Esophagus squamous epithelium (tissue), 5 donors: ENCODE measurements around the gene TIGIT. TPM values are rescaled to one million over a fixed set of nuclear protein-coding genes. Genes with fewer than 3 reads are reported as not detected.

ENCODE experiments used
- DNase-seq: peaks from one replicate; lab custom pipeline; 2025; lab: John Stamatoyannopoulos, UW
- H3K27ac ChIP-seq, 4 donors: fragments of 200-600 bp; sonication (generic); one replicate each; pipeline ENCODE4 v1.5.1; 2016 to 2019; ENCODE audit warnings: mild to moderate bottlenecking in 1 of 4
- H3K27me3 ChIP-seq, 4 donors: fragments of 200-600 bp; sonication (generic); 1 replicate in 3 of 4; 2 replicates in 1 of 4; pipeline versions ENCODE4 v1.5.1 to v1.6.0; 2017 to 2021; ENCODE audit warnings: antibody characterized with exemption in 1 of 4
- H3K36me3 ChIP-seq, 3 donors: fragments of 200-600 bp; sonication (generic); one replicate each; pipeline ENCODE4 v1.5.1; 2016 to 2019
- H3K4me1 ChIP-seq, 3 donors: fragments of 200-600 bp; sonication (generic); one replicate each; pipeline ENCODE4 v1.5.1; 2017 to 2019
- H3K4me3 ChIP-seq, 4 donors: fragments of 200-600 bp; sonication (generic); 1 replicate in 3 of 4; 2 replicates in 1 of 4; pipeline ENCODE4 v1.5.1; 2016 to 2019; ENCODE audit warnings: mild to moderate bottlenecking in 2 of 4, moderate library complexity in 1 of 4
- H3K9me3 ChIP-seq, 3 donors: fragments of 200-600 bp; sonication (generic); one replicate each; pipeline ENCODE4 v1.5.1; 2016 to 2019
- POLR2A ChIP-seq, 4 donors: fragments of 450-650 bp; IDR thresholded peaks; one replicate each; pipeline ENCODE4 v1.6.1; 2017; ENCODE audit warnings: antibody characterized with exemption in 4 of 4, mild to moderate bottlenecking in 4 of 4, moderate library complexity in 3 of 4
- WGBS, 2 donors: methylation state at CpG; one replicate each; pipeline ENCODE4 v1.1.5; 2018; 5-methylcytosine and 5-hydroxymethylcytosine counted together
- intact Hi-C: fragments of 100-400 bp; cut with DNase I; formaldehyde crosslinking; loops from one replicate; pipeline ENCODE4 v1.15.0; 2022
- total RNA-seq, 4 donors: library from RNA; depleted of rRNA; stranded (reverse); fragments of >200 nt; gene quantifications; one replicate each; pipeline ENCODE4 v1.1.0, GENCODE V29; 2016
- TF ChIP-seq, protein P1 (sequence below), 6 experiments: fragments of 450-650 bp in 4 of 6; fragments of 200-600 bp in 2 of 6; sonication (generic) in 2 of 6; IDR thresholded peaks; one replicate each; pipeline ENCODE4 v1.5.1; 2016 to 2019; ENCODE audit warnings: antibody characterized with exemption in 6 of 6, mild to moderate bottlenecking in 4 of 6, moderate library complexity in 4 of 6
- donor health status: DM: yes; HTN: yes; CAD: no.

Gene TIGIT
- total RNA-seq, 4 donors from 2014 or later, result 0.26 to 0.94 (median 0.72) TPM

DNA sequence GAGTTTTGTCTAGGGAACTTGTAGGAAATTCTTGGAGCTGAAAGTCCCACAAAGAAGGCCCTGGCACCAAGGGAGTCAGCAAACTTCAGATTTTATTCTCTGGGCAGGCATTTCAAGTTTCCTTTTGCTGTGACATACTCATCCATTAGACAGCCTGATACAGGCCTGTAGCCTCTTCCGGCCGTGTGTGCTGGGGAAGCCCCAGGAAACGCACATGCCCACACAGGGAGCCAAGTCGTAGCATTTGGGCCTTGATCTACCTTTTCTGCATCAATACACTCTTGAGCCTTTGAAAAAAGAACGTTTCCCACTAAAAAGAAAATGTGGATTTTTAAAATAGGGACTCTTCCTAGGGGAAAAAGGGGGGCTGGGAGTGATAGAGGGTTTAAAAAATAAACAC, 15.0 kb downstream of the TIGIT start:
- no peaks in the 10 kb centered on the region for H3K36me3 ChIP-seq
- peak overlapping the region in 1 of 4 donors; percentile 1 for H3K27ac ChIP-seq
- no peaks in the 10 kb centered on the region for H3K4me1 ChIP-seq
- no peak for TF ChIP-seq POLR2A (IDR thresholded peaks at IDR 0.05)
- H3K9me3 ChIP-seq, result no peaks in the 10 kb centered on the region
- 28 to 60% methylated on average over 5 of the region's 5 CpGs for WGBS, 2 donors
- H3K27me3 ChIP-seq, result no peaks in the 10 kb centered on the region
- intact Hi-C loops, result no loop called here
- H3K4me3 ChIP-seq, result no peak overlapping the region
- no peak for DNase-seq

DNA sequence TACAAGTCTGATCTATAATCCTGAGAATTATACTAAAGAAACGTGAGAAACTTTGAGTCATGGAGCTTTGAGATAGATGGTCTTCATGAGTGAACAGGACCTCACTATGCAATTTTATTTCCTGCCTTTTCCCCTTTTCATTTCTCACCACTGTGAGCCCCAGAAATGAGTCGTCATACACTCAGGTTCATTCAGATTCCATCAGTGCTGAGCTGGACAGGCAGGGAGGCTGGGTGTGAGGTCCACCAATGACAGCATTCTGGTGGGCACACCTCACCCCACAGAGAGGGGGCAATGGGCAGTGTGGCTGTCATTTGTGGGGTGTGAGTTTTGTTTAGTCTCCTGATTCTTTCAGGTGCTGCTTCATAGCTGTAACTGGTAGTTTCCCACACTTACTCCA, 16.9 kb downstream of the TIGIT start:
- intact Hi-C loops, result no loop called here

DNA sequence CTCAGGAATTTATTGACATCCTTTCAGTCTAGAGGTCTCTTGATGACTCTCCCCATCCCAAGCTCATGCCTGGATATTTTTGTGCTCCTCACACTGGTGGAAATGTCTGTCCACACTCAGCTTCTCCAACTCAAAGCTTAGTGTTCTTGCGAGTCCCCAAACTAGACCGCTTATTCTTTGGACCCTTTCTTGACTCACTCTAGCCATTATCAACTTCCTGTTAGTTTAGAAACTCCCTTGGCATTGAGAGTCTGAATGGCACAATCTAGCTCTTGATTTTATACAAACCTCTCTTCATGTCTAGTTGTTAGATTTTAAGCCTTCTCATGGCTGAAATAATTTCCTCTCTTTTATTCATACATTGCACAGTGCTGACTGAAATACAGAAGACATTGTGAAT, 19.6 kb downstream of the TIGIT start:
- H3K27me3 ChIP-seq, result no peaks in the 10 kb centered on the region
- intact Hi-C loops, result no loop called here
- H3K36me3 ChIP-seq, result no peaks in the 10 kb centered on the region
- TF ChIP-seq, protein P1, sequence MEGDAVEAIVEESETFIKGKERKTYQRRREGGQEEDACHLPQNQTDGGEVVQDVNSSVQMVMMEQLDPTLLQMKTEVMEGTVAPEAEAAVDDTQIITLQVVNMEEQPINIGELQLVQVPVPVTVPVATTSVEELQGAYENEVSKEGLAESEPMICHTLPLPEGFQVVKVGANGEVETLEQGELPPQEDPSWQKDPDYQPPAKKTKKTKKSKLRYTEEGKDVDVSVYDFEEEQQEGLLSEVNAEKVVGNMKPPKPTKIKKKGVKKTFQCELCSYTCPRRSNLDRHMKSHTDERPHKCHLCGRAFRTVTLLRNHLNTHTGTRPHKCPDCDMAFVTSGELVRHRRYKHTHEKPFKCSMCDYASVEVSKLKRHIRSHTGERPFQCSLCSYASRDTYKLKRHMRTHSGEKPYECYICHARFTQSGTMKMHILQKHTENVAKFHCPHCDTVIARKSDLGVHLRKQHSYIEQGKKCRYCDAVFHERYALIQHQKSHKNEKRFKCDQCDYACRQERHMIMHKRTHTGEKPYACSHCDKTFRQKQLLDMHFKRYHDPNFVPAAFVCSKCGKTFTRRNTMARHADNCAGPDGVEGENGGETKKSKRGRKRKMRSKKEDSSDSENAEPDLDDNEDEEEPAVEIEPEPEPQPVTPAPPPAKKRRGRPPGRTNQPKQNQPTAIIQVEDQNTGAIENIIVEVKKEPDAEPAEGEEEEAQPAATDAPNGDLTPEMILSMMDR (IDR thresholded peaks at IDR 0.05), result no peak
- no peak for TF ChIP-seq POLR2A (IDR thresholded peaks at IDR 0.05)
- WGBS, 2 donors, result 74 to 95% methylated on average over 2 of the region's 2 CpGs
- no peak overlapping the region for H3K27ac ChIP-seq
- no peaks in the 10 kb centered on the region for H3K4me1 ChIP-seq
- no peak for DNase-seq
- H3K9me3 ChIP-seq, result no peaks in the 10 kb centered on the region
- no peak overlapping the region for H3K4me3 ChIP-seq

More for the DNA sequence above, 16.9 kb downstream of the TIGIT start:
- H3K36me3 ChIP-seq, result no peaks in the 10 kb centered on the region
- TF ChIP-seq, protein P1 (IDR thresholded peaks at IDR 0.05), result no peak
- no peak for TF ChIP-seq POLR2A (IDR thresholded peaks at IDR 0.05)
- no peak for DNase-seq
- H3K9me3 ChIP-seq, result no peaks in the 10 kb centered on the region
- H3K27me3 ChIP-seq, result no peaks in the 10 kb centered on the region
- 68 to 69% methylated on average over 2 of the region's 2 CpGs for WGBS, 2 donors
- H3K4me3 ChIP-seq, result no peak overlapping the region
- no peaks in the 10 kb centered on the region for H3K4me1 ChIP-seq
- H3K27ac ChIP-seq, result no peak overlapping the region

DNA sequence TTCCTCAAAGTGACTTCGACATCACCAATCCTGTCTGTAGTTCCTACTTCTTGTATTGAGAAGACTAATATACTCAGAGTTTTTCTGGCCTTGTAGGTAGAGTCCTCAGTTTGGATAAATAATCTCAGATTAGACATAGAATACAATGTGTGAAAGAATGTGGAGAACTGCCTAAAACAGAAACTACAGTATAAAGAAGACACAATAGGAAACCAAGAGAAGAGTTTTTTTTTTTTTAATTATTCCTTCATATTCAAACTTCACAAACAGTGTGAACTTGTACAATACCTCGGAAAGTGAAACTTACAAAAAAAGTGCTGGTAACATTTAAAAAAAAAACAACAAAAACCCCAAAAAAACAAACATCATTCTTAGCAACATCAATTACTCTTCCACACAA, 20.5 kb downstream of the TIGIT start:
- Histone ChIP-seq H3K9me3 (no peaks in the 10 kb centered on the region), H3K27me3 (no peaks in the 10 kb centered on the region), H3K4me1 (no peaks in the 10 kb centered on the region), H3K4me3 (no peak overlapping the region), H3K36me3 (no peaks in the 10 kb centered on the region), H3K27ac (no peak overlapping the region)
- no peak for DNase-seq
- intact Hi-C loops, result no loop called here
- 75 to 85% methylated on average over 2 of the region's 2 CpGs for WGBS, 2 donors
- TF ChIP-seq POLR2A (IDR thresholded peaks at IDR 0.05), result no peak
- TF ChIP-seq, protein P1 (IDR thresholded peaks at IDR 0.05), result no peak

DNA sequence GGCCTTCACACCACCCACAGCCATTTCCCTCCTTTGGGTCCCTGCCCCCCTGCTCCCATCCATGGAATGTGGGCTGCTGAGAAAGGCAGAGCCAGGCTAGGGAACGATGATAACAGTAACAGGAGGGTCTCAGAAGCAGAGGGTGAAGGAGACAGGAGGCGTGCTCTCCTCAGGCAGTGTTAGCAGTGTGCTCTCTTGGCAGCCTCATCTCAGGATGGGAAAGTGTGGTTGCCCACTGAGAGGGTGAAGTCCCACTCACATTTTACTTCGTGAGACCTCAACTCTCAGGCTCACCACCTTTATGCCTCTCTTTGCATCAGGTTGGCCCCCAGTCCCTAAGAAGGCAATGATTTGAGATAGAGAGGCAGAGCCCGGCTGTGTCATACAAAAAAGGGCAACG, 24.5 kb downstream of the TIGIT start:
- DNase-seq, result no peak
- H3K36me3 ChIP-seq, result no peaks in the 10 kb centered on the region
- TF ChIP-seq, protein P1 (IDR thresholded peaks at IDR 0.05), result no peak
- no peak for TF ChIP-seq POLR2A (IDR thresholded peaks at IDR 0.05)
- intact Hi-C loops, result no loop called here
- H3K27me3 ChIP-seq, result no peaks in the 10 kb centered on the region
- no peak overlapping the region for H3K4me3 ChIP-seq
- H3K27ac ChIP-seq, result no peak overlapping the region
- whole genome bisulfite sequencing, 2 donors, result 80 to 95% methylated on average over 5 of the region's 5 CpGs
- no peaks in the 10 kb centered on the region for H3K9me3 ChIP-seq
- peaks cover 0 to 9% (median 0%) of the 10 kb centered on the region in 3 donors for H3K4me1 ChIP-seq

DNA sequence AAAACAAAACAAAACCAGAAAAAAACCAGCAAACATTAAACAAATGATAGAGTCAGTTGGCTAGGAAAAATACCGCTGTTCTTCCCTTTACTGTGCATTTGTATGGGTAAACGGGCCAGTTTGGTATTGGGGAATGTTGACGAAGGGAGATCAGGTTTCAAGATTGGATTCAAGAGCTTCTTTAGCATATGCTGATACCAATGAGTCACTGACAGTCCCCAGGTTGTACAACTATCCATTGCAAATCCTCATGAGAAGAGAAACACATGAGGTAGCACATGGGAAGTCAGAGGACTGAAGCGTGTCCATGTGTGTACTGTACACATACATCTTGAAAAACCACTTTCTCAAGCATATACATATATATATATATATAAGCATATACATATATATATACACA, 25.6 kb downstream of the TIGIT start:
- Histone ChIP-seq H3K36me3 (no peaks in the 10 kb centered on the region), H3K27me3 (no peaks in the 10 kb centered on the region), H3K27ac (no peak overlapping the region), H3K4me1 (peaks cover 0 to 9% (median 0%) of the 10 kb centered on the region in 3 donors), H3K9me3 (no peaks in the 10 kb centered on the region), H3K4me3 (no peak overlapping the region)
- DNase-seq, result no peak
- WGBS, 2 donors, result 78 to 79% methylated on average over 4 of the region's 4 CpGs
- TF ChIP-seq, protein P1 (IDR thresholded peaks at IDR 0.05), result no peak
- TF ChIP-seq POLR2A (IDR thresholded peaks at IDR 0.05), result no peak
- intact Hi-C loops, result no loop called here
